Fibroblast of peridontal ligament (primary cell): Measurements from ENCODE around the gene SMIM7.

Experiments
- DNase-seq: peaks from one replicate; pipeline ENCODE4 v3.0.0-alpha.2; 2010; ENCODE audit errors: extremely low read depth

SMIM7 gene

DNA sequence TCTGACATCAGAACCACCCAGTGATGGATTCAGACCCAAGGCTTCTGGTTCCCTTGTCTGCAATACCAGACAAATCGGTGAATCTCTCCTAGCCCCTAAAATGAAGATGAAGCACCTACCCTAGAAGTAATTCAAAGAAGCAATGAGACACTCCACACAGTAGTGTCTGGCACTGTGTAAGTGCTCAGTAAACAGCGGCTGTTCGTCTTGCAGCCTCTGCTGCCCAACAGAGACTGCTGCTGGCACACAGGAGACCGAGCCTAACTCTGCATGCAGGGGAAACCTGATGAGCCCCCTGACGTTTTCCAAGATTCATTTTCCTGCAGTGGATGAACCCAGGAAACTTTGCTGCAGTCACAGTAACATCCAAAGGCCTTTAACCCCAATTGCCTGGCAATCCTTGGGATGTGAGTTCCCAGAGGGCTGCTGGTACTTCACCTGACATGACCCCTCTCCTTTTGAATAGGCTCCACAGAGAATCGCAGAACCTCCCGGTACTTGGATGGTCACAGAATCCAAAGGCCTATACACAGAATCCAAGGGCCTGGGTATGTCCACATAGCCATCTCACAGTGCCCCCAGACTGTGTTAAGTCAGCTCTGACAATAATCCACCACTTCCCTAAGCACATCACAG is 38.7 kb downstream of the SMIM7 start:
- no peak for DNase-seq

DNA sequence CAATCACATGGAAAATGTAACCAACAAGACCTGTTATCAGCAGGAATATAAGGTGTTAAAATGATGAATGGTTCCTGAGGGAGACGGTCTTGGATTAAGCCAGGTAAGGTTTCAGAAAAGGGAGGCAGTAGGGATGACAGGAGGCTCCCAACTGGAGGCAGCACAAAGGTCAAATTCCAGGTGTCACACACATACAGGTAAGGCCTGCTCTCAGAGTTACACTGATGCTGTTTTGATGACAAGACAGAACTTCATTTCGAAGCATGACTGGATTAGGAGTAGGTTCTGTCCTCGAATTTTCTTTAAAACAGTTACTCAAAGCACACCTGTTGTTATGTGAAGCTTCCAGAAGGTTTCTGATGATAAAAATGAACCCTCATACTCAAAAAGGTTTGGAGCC is 39.4 kb downstream of the SMIM7 start:
- no peak for DNase-seq

DNA sequence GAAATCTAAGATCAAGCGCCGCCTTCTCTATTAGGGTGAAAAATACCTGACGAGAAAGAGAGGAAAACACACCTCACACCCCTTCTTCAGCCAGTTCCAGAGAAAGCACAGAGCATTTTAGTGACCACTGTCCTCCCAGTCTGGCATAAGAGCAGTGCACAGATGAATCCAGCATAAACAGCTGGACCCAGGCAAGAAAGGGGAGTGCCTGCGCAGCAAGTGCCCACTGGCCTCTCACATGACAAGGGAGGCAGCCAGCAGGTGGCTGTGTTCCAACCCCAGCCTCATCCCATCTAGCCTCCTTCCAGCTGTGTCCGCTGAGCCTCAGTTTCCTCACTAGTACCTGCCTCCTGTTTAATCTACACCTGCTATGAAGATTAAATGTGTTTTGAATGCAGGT is 39.9 kb downstream of the SMIM7 start:
- no peak for DNase-seq

DNA sequence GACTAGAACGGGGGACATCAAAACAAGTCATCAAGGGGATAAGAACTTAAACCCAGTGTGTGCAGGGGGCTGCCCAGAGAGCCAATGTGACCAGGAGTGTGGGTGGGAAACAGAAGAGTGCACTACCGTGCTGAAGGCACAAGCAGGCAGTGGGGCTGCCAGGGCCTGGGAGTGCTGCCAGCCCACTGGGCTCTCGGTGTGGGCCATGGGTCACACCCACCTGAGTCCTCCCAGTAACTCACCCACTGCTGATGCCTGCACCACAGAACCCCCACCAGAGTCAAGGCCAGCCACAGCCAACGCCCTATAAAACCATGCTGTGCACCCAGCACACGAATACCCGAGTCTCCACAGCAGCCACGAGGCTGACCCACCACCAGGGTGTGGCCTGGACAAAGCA is 40.5 kb downstream of the SMIM7 start:
- DNase-seq = no peak

DNA sequence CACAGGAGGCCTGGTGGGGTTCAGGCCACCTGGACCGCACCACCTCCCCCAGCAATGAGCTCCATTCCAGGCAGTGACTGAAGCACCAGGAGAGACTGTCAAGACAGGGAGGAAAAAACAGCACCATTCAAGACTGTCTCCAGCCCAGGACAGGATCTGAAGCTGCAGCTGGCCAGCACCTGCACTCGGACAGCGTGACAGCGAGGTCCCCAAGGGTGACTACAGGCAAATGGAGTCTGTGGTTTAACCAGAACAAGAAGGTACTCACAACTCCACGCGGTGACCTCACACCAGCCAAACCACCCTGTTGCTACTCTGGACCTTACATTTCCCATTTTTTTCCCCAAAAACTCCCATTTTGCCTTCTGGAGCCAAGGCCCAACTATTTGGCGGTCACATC is 41.7 kb downstream of the SMIM7 start:
- DNase-seq = no peak

DNA sequence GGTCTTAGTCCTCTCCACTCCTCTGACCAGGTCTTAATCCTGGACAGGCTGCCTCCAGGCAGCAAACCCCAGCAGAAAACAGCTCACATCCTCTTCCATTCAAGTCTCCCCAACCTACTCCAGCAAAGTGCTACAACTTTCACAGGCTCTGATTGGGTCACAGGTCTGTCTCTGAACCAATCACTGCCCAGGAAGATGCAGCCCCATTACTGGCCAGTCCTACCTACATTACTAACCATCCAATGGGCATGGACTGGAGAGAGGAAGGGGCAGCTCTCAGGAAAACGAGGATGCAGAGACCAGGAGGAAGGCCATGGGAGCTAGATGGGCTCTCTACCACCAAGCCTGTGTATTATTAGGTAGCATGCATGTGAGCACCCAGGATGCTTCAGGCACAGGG is 44.1 kb downstream of the SMIM7 start:
- DNase-seq = no peak

DNA sequence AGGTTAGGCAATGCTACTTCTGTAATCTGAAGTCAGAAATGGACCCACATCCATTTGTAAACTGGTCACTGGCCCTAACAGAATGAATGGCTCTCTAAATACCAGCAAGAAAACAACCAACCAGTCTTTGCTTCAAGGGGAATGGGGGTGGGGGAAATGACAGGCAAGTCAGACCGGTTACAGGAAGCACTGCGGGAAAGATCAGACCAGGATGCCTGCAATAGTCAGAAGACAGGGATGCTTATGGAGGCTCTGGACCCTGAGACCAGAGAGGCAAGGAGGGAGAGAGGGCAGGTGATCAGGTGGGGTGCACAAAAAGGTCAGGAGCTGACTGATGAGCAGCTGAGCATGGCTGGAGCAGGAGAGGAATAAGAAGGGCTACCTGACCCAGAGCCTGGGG is 45.0 kb downstream of the SMIM7 start:
- no peak for DNase-seq

DNA sequence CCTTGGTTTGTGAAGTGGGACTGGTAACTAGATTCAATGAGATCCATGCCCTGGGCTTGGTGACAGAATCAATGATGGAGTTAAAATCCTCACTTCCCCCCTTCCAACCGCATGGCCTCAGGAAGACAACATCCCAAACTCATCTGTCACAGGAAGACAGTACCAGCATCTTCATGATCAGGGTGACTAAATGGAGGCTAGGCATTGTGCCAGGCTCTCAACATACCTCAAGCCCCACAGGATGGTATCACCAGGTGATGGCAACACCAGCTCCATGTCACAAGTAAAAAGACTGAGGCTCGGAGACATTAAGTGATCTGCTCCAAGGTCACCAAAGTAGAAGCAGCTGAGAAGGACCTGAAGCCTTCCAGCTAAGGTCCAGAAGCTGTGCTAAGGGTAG is 46.1 kb downstream of the SMIM7 start:
- no peak for DNase-seq

DNA sequence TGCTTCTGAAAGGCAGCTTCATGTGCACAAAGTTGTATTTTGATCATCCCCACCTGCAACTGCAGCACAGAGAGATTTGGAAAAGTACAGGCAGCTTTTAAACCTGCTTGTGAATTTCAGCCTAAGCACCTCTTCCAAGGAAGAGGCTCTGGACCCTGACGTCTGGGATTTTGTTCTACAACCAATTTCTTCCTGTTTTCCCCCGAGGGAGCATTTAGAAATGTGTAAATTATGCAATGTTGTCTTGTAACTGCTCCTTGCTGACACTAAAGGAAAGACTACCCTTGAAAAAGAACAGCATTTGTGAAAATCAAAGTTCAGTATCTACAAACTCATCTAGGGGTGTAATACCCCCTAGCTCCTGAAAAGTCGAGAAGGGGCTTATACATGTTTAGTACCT is 47.3 kb downstream of the SMIM7 start:
- no peak for DNase-seq

DNA sequence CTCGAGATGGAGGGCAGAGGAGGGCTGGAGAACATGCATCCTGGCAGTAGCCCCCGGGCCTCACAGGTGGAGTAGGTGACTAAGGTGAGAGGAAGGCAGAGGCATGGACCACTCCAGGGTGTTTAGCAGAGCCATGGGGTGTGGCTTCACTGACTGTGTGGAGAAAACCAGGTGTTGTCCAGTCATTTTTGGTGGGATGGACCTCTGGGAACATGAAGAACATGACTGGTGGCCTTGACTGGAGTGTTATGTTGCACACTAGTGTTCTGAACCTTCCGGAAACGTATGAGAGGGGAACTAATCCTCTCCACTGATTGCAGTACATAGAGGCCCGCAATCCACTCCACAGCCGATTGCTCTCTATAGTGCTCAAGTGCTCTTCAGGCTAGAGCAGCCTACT is 48.8 kb downstream of the SMIM7 start:
- DNase-seq = no peak

DNA sequence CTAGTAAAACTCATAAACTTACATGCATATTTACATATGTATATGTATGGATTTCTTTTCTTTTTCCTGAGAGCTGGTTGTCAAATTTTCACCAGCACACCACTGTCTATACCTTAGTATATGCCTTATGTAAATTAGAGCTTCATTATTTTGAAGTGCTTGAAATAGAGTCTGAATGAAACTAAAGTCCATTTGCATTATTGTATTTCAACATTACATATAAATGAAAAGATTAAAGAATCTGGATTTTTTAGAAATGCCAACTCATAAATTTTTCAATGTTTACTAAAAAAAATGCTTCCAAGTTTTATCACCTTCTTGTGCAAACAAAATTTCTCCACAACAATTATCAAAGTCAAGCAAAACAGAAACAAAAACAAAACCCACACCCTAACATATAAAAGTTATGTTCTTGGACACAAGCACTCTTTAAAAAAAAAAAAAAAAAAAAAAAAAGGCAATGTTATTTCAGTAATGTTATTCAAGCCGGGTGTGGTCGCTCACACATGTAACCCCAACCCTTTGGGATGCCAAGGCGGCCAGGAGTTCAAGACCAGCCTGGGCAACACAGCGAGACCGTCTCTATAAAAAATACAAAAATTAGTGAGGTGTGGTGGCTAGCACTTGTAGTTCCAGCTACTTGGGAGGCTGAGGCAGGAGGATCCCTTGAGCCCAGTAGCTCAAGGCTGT is 50.3 kb downstream of the SMIM7 start:
- no peak for DNase-seq

DNA sequence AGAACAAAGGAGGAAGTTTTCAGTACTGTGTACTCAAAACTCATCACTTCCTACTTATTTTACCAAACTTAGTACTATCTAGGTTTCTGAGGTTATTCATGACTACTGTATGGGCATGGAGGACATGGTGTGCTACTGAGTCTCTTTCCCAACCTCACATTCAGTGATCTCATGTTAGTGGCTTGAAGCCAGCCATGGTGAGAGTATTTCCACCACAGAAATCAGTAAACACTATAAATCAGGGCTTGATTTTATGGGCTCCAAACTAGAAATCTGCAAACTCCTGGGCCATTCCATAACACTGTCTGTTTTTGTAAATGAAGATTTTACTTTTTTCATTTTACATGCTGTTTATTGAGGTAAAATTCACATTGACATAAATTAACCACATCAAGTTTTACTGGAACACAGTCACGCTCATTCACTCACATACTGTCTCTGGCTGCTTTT is 51.6 kb downstream of the SMIM7 start:
- peak; percentile 85 for DNase-seq

DNA sequence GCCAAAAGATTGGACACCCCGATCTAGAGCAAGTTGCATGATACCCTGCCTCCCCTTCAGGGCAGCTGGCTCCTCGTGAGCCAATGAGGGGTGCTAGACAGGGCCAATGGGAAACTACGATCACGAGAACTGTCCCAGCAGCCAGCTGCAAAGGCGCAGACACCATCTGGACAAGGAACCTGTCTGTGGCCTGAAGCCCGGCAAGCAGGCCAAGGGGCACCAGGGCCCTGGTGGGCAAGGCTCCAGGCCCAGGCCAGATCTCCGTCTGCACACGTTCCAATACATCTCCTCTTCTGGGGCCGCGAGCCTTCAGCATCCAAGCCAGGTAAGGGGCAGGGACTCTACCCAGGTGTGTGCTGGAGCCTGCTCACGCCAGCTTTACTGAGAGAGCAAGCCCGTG is 52.1 kb downstream of the SMIM7 start:
- no peak for DNase-seq

DNA sequence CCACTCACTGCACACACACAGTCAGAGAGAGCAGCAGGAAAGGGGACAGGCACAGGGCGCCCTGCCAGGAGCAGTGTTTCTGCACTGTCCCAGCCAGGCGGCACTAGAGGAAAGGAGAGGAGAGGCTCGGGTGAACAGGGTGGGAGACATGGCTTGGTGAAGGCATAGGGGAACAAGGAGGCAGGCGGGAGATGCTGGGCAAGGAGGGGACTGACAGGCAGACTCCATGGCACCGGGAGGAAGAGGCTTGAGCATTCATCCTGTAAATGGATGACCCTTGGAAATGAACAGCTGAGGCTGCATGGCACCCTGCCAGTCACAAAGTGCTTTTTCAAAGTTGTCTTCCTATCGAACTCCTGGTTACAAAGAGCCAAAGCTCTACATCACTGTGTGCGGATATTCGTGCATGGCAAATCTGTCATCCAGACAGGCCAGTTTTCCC is 54.4 kb downstream of the SMIM7 start:
- DNase-seq = no peak

DNA sequence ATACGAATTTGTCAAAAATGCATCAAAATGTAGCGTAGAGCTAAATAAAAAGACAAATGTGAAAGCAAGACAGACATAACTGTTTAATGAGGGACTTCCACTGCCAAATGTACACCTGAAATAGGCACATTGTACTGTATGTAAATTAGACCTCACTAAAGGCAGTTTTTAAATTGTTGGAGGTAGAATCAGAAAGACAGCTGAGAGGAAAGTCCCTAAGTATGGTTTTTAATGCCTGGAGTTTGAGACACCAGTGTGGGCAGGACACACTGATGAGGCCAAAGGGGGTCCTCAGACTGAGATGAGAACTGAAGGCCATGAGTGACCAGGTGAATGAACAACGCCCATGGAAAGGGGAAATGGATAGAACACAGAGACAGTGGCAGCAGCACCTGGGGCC is 54.8 kb downstream of the SMIM7 start:
- DNase-seq = no peak

DNA sequence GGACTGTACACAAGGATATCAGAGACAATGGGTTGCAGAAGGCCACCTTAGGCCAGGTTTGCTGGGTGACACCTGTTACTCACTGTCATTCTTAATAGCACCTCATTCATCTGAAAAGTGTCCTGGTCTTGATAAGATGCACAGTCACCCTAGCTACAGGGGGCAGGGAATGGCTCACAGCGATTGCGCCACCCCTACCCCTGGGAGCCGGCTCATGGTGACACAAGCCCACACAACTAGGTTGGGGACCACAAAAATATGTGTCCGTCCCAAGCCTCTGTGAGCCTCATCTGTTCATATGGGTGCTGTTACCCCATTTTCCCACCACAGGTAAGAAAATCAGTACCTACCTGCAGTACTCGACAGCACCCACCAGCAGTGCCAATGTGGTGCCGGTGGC is 55.3 kb downstream of the SMIM7 start:
- DNase-seq = no peak

DNA sequence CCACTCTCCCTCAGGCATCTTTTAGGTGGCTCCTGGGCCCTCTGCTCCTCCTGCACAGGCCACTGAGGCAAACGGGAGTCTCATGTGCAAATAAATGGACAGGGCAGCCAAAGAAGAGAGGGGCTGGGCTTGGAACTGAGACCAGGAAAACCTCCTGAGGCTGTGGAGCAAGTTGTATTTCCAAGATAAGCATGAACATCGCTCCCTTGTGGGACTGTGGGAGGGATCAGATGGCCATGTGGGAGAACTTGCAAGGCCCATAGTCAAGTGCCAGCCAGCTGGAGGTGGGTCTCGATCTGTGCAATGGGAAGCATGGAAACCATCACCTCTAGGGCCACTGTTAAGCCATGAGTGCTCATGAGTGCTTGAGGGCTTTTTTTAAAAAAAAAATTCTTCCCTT is 56.9 kb downstream of the SMIM7 start:
- no peak for DNase-seq

DNA sequence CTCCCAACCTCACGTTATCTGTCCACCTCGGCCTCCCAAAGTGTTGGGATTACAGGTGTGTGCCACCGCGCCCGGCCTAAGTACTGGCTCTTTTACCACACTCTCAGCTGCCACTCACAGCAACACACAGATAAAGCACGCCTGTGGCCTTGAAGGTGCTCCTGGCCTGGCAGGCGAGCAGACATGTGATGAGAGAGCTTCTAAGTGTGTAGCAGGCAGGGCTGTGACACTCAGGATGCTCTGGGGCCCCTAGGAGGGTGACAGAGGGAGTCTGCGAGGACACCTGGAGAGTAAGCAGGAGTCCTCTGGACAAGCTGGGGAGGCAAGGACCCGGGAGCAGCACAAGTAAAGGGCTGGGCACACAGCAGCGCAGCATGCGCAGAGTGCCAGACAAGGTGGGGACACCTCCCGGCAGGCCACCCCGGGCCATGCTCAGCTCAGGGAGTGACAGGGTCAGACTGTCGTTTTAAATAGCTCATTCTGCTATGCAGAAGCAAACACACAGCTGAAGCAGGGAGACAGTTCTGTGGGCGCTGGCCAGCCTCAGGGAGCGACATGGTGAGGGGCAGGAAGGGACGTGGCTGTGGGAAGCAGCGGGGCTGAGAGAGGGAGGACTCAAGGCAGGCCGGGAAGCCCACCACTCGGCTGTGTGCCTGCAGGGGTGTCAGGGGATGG is 58.4 kb downstream of the SMIM7 start:
- DNase-seq = no peak

DNA sequence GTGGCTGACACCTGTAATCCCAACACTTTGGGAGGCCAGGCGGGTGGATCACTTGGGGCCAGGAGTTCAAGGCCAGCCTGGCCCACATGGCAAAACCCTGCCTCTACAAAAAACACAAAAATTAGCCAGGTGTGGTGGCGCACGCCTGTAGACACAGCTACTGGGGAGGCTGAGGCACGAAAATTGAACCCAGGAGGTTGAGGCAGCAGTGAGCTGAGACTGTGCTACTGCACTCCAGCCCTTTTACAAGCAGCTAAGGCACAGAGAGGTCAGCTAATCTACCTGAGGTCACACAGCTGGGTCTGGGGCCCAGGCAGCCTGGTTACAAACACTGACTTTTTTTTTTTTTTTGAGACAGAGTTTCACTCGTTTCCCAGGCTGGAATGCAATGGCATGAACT is 59.1 kb downstream of the SMIM7 start:
- DNase-seq = no peak

DNA sequence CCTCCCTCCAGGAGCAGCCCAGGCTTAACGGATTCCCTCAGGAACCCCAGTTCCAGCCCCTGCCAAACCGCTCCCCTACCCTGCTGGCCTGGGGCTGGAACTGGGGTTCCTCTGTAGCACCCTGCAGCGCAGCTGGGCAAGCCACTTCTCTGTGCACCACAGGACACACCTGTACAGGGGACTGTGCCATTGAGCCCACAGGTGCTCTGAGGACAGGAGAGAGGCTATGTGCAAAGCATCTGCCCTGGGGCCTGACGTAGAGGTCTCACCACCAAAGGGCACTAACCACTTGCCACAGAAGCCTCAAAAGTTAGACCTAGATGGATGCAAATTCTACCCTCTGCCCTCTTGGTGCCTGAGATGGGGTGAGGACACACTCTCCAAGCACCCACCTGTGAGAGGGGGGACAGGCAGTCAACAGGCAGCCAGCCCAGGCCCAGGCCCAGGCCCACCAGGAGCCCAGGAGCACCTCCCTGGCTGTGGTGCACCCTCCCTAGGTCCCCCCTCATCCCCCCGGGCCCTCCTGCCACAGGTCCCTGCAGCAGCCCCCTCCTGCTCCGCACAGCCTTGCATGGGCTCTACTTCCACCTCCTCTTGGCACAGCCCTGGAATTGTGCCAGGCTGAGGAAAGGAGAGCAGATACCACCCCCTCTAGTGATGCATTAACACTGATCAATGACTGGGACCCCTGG is 60.1 kb downstream of the SMIM7 start:
- DNase-seq = no peak

DNA sequence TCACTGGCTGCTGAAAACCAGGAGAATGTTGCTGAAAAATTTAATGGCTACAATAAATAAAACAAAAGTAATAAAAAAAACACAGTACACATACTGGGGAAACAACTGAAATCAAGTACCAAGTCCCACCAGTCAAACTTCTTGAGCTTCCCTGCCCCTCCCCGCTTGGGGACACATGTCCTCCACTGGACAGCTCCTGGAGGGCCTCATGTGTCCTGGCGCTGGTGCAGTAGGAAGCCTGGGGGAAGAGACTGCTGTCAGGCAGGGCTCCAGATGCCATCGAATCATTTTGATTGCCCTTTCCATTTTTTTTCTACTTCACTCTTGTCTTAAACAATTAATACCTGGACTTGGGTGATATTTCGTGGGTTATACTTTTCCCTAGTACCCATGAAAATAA is 61.1 kb downstream of the SMIM7 start:
- no peak for DNase-seq

DNA sequence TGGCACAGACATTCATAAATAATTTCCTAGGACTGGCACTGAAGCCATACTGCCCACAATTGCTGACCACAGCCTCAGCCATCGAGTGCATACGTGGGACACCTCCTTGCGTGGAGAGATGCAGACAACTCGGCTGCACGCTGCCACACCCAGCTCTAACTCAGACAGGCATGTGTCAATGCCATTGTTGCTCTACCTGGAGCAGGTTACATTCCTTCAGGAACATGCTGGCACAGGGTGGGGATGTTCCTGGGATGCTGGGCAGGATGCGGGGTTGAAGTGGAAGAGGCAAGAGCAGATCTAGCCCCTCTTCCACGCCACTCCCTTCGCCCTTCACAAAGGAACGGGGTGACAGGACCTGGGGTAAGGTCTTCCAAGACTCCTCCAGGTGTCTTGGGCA is 63.5 kb downstream of the SMIM7 start:
- no peak for DNase-seq
